Natural killer cell (primary cell): ENCODE measurements around the gene ODC1. TPM values are rescaled to one million over a fixed set of nuclear protein-coding genes. Genes with fewer than 3 reads are reported as not detected.

Experiments used
- ATAC-seq, 3 donors: fragments of 150-1000 bp in 2 of 3; fragments of 200-7000 bp in 1 of 3; cut with Tn5 transposase; 1 replicate in 1 of 3; 2 replicates in 2 of 3; pipeline ENCODE4 v1.10.0; 2021; ENCODE audit warnings: mild to moderate bottlenecking in 2 of 3, moderate library complexity in 2 of 3
- DNase-seq, 2 donors: peaks; one replicate each; pipeline versions ENCODE4 v3.0.0 to v3.0.0-alpha.2; 2013 to 2021; ENCODE audit warnings: mixed read lengths in 1 of 2
- H3K27ac ChIP-seq: one replicate; pipeline ENCODE4 v1.5.1; 2013; ENCODE audit warnings: mild to moderate bottlenecking, low read length
- H3K27me3 ChIP-seq: one replicate; pipeline ENCODE4 v1.6.1; 2013; ENCODE audit warnings: low read length; ENCODE audit not compliant: control insufficient read depth, insufficient read depth
- H3K36me3 ChIP-seq: one replicate; pipeline ENCODE4 v1.6.1; 2013; ENCODE audit warnings: low read length; ENCODE audit not compliant: control insufficient read depth, insufficient read depth
- H3K4me1 ChIP-seq: one replicate; pipeline ENCODE4 v1.6.1; 2013; ENCODE audit warnings: low read length; ENCODE audit not compliant: control insufficient read depth, insufficient read depth
- H3K4me3 ChIP-seq: one replicate; pipeline ENCODE4 v1.5.1; 2013; ENCODE audit warnings: low read length
- H3K9me3 ChIP-seq: one replicate; pipeline ENCODE4 v1.6.1; 2013; ENCODE audit warnings: low read length; ENCODE audit not compliant: control insufficient read depth, insufficient read depth
- H3K27ac Mint-ChIP-seq, 2 donors: one replicate each; pipeline ENCODE4 v1.8.0; 2022; ENCODE audit warnings: mild to moderate bottlenecking in 2 of 2, mixed read lengths in 2 of 2, moderate library complexity in 1 of 2
- H3K27me3 Mint-ChIP-seq, 2 donors: one replicate each; pipeline ENCODE4 v1.8.0; 2022; ENCODE audit warnings: low read depth in 2 of 2, mixed read lengths in 2 of 2
- H3K36me3 Mint-ChIP-seq: one replicate; pipeline ENCODE4 v1.8.0; 2022; ENCODE audit warnings: mixed read lengths
- H3K4me1 Mint-ChIP-seq, 2 donors: one replicate each; pipeline ENCODE4 v1.8.0; 2022; ENCODE audit warnings: mixed read lengths in 2 of 2
- H3K4me3 Mint-ChIP-seq: one replicate; pipeline ENCODE4 v1.8.0; 2022; ENCODE audit warnings: mild to moderate bottlenecking, moderate library complexity, mixed read lengths
- H3K9me3 Mint-ChIP-seq, 2 donors: one replicate each; pipeline ENCODE4 v1.8.0; 2022; ENCODE audit warnings: mixed read lengths in 2 of 2
- CTCF ChIP-seq: fragments of 200-600 bp; IDR thresholded peaks from one replicate; pipeline ENCODE4 v1.8.0; 2022; ENCODE audit warnings: antibody characterized with exemption
- WGBS: methylation state at CpG from one replicate; pipeline ENCODE4 v1.1.7; 2013; ENCODE audit warnings: missing lambda C conversion rate; ENCODE audit not compliant: insufficient coverage; 5-methylcytosine and 5-hydroxymethylcytosine counted together
- intact Hi-C: fragments of 100-400 bp; cut with micrococcal nuclease; formaldehyde crosslinking; loops from one replicate; pipeline ENCODE4 v1.14.2; 2022
- total RNA-seq, 4 donors: library from RNA; stranded (reverse); fragments of 120-200 nt in 1 of 4; gene quantifications; one replicate each; pipeline versions ENCODE4 v1.2.3 to v1.2.4, GENCODE V29; 2013 to 2022

Gene ODC1
- total RNA-seq, 3 donors from 2014 or later (not counting 1 experiment from before 2014, with no cell fraction given): 38.7 to 85.4 (median 43.8) TPM

- no peak overlapping the region for H3K27ac Mint-ChIP-seq
- ATAC-seq (no peak), DNase-seq (no peak)
- peaks cover 6% of the 10 kb centered on the region for H3K36me3 ChIP-seq
- no peak for TF ChIP-seq CTCF
- no peaks in the 10 kb centered on the region for H3K9me3 Mint-ChIP-seq
- H3K27me3 Mint-ChIP-seq: no peaks in the 10 kb centered on the region
- no peak overlapping the region for H3K4me3 ChIP-seq
- peaks cover 9 to 13% of the 10 kb centered on the region in 2 donors for H3K4me1 Mint-ChIP-seq
- H3K36me3 Mint-ChIP-seq: no peaks in the 10 kb centered on the region
- H3K27ac ChIP-seq: no peak overlapping the region
- peaks cover 8% of the 10 kb centered on the region for H3K4me1 ChIP-seq
- no peaks in the 10 kb centered on the region for H3K27me3 ChIP-seq
- H3K9me3 ChIP-seq: no peaks in the 10 kb centered on the region
- no peak overlapping the region for H3K4me3 Mint-ChIP-seq
- 98% methylated on average over 8 of the region's 8 CpGs for WGBS
- intact Hi-C loops: no loop called here
Measured at GRCh38 chr2:10415048-10415447, 33.1 kb downstream of the ODC1 start.

- Histone ChIP-seq H3K27me3 (no peaks in the 10 kb centered on the region), H3K4me1 (peaks cover 10% of the 10 kb centered on the region), H3K9me3 (no peaks in the 10 kb centered on the region), H3K4me3 (no peak overlapping the region), H3K27ac (no peak overlapping the region), H3K36me3 (peaks cover 3% of the 10 kb centered on the region)
- H3K27ac Mint-ChIP-seq: no peak overlapping the region
- no peak for ATAC-seq
- H3K27me3 Mint-ChIP-seq: no peaks in the 10 kb centered on the region
- TF ChIP-seq CTCF: no peak
- H3K4me1 Mint-ChIP-seq: peaks cover 9 to 13% of the 10 kb centered on the region in 2 donors
- intact Hi-C loops: no loop called here
- H3K4me3 Mint-ChIP-seq: no peak overlapping the region
- no peak for DNase-seq
- 89% methylated on average over 9 of the region's 10 CpGs for WGBS
- no peaks in the 10 kb centered on the region for H3K9me3 Mint-ChIP-seq
- H3K36me3 Mint-ChIP-seq: no peaks in the 10 kb centered on the region
Measured at GRCh38 chr2:10414591-10414990, 33.5 kb downstream of the ODC1 start.

- no peak overlapping the region for H3K4me3 ChIP-seq
- H3K27ac Mint-ChIP-seq: no peak overlapping the region
- no peaks in the 10 kb centered on the region for H3K27me3 Mint-ChIP-seq
- no peak overlapping the region for H3K4me3 Mint-ChIP-seq
- no peak overlapping the region for H3K27ac ChIP-seq
- H3K36me3 Mint-ChIP-seq: no peaks in the 10 kb centered on the region
- H3K4me1 ChIP-seq: peaks cover 15% of the 10 kb centered on the region
- WGBS: 88% methylated on average over 7 of the region's 7 CpGs
- no peaks in the 10 kb centered on the region for H3K36me3 ChIP-seq
- no peaks in the 10 kb centered on the region for H3K27me3 ChIP-seq
- H3K4me1 Mint-ChIP-seq: peaks cover 12 to 17% of the 10 kb centered on the region in 2 donors
- H3K9me3 ChIP-seq: no peaks in the 10 kb centered on the region
- intact Hi-C loops: no loop called here
- no peak for TF ChIP-seq CTCF
- ATAC-seq (no peak), DNase-seq (no peak)
- no peaks in the 10 kb centered on the region for H3K9me3 Mint-ChIP-seq
Measured at GRCh38 chr2:10413991-10414451, 34.1 kb downstream of the ODC1 start.

- Histone ChIP-seq H3K4me3 (no peak overlapping the region), H3K9me3 (no peaks in the 10 kb centered on the region), H3K4me1 (peaks cover 20% of the 10 kb centered on the region), H3K27me3 (no peaks in the 10 kb centered on the region), H3K36me3 (no peaks in the 10 kb centered on the region), H3K27ac (no peak overlapping the region)
- no peak for ATAC-seq
- no peak overlapping the region for H3K27ac Mint-ChIP-seq
- H3K9me3 Mint-ChIP-seq: no peaks in the 10 kb centered on the region
- TF ChIP-seq CTCF: no peak
- no peaks in the 10 kb centered on the region for H3K27me3 Mint-ChIP-seq
- WGBS: 86% methylated on average over 10 of the region's 10 CpGs
- H3K4me1 Mint-ChIP-seq: peaks cover 17 to 22% of the 10 kb centered on the region in 2 donors
- intact Hi-C loops: no loop called here
- no peak for DNase-seq
- H3K4me3 Mint-ChIP-seq: no peak overlapping the region
- no peaks in the 10 kb centered on the region for H3K36me3 Mint-ChIP-seq
Measured at GRCh38 chr2:10413503-10413902, 34.6 kb downstream of the ODC1 start.
